ENCODE results near the gene EMC1.

The EMC1 gene

DNA sequence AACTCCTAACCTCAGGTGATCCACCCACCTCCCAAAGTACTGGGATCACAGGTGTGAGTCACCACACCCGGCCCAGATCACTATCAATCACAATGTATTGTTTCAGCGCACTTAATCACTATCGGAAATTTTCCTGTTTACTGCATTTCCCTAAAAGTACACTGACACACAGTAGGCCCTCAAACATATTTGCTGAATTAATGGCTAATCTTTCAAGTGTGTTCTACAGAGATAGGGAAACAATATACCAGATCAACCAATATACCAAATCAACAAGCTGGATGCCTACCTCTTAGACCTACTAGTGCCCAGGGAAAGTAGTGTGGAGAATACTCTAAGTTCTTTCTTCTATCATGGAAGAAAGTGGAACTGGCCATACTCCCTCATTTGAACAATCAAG lies 58.3 kb downstream of the EMC1 start:
- TF ChIP-seq, protein P1, sequence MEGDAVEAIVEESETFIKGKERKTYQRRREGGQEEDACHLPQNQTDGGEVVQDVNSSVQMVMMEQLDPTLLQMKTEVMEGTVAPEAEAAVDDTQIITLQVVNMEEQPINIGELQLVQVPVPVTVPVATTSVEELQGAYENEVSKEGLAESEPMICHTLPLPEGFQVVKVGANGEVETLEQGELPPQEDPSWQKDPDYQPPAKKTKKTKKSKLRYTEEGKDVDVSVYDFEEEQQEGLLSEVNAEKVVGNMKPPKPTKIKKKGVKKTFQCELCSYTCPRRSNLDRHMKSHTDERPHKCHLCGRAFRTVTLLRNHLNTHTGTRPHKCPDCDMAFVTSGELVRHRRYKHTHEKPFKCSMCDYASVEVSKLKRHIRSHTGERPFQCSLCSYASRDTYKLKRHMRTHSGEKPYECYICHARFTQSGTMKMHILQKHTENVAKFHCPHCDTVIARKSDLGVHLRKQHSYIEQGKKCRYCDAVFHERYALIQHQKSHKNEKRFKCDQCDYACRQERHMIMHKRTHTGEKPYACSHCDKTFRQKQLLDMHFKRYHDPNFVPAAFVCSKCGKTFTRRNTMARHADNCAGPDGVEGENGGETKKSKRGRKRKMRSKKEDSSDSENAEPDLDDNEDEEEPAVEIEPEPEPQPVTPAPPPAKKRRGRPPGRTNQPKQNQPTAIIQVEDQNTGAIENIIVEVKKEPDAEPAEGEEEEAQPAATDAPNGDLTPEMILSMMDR (IDR thresholded peaks at IDR 0.05), result no peak

DNA sequence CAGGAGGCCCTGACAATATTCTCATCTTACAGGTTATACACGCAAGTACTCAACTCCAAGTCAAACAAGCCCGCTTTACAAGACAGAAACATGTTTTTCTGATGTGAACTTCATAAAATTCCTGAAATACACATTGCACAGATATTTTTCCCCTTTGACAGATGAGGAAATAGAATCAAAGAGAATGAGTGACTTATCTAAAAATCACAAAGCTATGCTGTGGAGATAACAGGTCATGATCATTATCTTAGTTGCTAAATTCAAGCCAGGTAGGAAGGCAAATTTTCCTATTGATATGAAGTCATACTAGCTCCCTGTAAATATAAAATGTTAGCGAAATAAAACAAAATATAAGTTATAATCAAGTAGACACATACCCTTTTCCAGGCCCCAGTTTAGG lies 59.5 kb downstream of the EMC1 start:
- TF ChIP-seq, protein P1 (IDR thresholded peaks at IDR 0.05), result no peak

DNA sequence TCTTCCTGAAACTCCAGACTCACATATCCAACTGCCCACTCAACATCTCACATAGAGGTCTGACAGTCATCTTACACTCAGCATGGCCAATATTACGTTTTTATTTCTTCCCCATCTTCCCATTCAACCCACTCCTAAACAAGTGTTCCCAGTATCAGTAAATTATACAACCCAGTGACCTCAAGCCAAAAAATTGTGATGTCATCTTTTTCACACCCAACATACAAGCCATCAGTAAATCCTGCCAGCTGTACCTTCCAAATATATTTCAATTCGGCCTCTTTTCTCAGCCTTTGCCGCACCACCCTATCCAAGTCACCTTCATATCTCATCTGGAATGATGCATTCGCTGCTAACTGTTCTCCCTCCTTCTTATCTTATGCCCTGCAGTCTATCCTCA lies 60.9 kb downstream of the EMC1 start:
- TF ChIP-seq, protein P1 (IDR thresholded peaks at IDR 0.05), result no peak

DNA sequence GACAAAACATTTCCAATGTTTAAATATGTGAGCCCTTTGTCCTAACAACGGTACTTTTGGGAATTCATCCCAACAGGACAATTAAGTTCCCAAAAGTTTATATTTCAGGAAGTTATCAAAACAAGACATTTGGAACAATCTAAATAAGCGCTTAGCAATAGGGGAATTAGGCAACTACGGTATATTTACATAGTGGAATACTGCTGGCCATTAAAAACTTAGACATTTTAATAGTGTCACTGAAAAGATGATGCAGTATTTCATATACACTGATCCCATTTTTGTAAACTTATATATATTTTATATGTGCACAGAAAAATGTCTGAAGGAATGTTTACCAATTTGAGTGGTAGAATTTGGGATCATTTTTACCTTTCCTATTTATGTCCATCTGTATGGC lies 62.1 kb downstream of the EMC1 start:
- TF ChIP-seq, protein P1 (IDR thresholded peaks at IDR 0.05), result no peak

DNA sequence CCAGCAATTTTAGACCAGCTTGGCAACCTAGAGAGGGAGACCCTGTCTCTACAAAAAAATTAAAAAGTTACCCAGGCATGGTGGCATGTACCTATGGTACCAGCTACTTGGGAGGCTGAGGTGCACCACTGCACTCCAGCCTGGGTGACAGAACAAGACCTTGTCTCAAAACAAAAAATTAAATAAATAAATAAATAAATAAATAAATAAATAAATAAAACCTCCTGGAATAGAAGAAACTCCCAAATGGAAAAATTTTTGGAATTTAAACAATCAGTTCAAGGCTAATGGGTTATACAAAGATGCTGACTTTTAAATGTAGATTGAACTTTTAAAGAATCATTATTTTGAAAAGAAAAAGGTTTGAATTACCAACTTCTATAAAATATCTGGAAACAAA lies 63.5 kb downstream of the EMC1 start:
- TF ChIP-seq, protein P1 (IDR thresholded peaks at IDR 0.05), result no peak

DNA sequence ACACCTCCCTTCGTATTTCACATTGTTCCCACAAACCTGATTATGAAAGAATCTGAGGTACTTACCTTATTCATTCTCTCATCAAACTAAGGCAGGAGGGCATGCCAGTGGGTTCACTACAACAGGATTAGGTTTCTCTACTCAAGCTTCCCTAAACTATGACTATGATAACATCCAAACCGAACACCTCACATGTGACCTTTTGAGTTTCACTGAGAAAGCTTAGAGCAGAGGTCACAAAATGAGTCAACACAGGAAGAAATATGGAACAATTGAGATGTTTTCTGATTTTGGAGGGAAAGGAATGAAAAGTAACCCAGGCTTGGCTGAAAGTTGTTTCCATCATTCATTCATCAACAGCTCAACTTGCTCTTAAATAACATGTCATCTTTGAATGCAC lies 65.3 kb downstream of the EMC1 start:
- TF ChIP-seq, protein P1 (IDR thresholded peaks at IDR 0.05), result no peak

DNA sequence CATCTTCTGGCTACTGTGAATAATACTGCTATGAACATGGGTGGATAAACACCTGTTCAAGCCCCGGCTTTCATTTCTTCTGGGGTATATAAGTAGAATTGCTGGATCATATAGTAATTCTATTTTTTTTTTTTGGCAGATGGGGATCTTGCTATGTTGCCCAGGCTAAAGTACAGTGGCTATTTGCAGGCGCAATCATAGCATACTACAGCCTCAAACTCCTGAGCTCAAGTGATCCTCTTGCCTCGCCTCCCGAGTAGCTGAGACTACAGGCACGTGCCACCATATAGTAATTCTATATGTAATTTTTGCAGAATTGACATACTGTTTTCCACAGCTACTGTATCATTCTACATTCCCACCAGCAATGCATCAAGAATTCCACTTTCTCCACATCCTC lies 69.1 kb downstream of the EMC1 start:
- TF ChIP-seq, protein P1 (IDR thresholded peaks at IDR 0.05), result no peak

DNA sequence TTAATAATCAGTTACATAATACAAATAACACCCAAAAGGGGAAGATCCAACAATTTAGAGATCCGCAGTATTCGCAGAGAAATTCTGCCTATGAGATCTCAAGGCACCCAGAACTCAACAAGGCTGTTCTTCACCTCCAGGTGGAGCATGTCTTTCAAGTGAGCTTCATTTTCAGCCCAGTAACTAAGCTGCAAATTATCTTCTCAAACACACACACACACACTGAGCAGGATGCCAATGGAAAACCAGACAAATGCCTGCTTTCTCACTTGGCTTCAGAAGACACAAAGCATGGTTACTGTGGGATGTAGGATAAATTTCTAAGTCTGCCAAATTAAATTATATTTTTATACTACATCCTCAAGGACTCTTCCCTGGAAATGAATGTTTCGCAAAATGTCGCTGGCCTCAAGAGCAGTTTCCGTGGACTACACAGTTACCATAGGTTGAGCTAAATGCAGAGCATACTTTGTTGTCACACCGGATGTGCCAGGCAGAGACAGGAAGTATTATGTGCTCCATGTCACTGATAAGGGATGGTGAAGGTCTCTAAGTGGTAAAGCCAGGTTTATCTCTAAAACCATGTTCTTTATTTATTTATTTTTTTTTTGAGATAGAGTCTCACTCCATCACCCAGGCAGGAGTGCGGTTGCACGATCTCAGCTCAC lies 71.6 kb downstream of the EMC1 start:
- TF ChIP-seq, protein P1 (IDR thresholded peaks at IDR 0.05), result peak; percentile 39; the same call in 1 of the 2 replicates
